K562 (cell line): ENCODE results near the gene IL1F10. TPM values are rescaled to one million over a fixed set of nuclear protein-coding genes. Genes with fewer than 3 reads are reported as not detected.

Experiments used
- ATAC-seq: fragments of 200-7000 bp; cut with Tn5 transposase; 3 replicates; pipeline ENCODE4 v1.9.1; 2020; ENCODE audit warnings: moderate library complexity
- BruUV-seq: library from RNA; stranded (reverse); fragments of 400-500 nt; replicated peaks from 2 replicates; lab custom pipeline; 2021; lab: Mats Ljungman, UMichigan
- CTCF ChIA-PET: fragments of 300-600 bp; formaldehyde crosslinking; extraction: SDS; loops from one replicate; lab custom pipeline; 2021; ENCODE audit warnings: low intra/inter-chr PET ratio; lab: Yijun Ruan, JAX
- POLR2A ChIA-PET: fragments of 300-600, 350-650 bp; sonication (Branson Sonifier 250); formaldehyde crosslinking; extraction: SDS; loops from one replicate; lab custom pipeline; 2021; ENCODE audit warnings: antibody characterized with exemption, inconsistent platforms; lab: Yijun Ruan, JAX
- DNase-seq, 4 experiments: peaks; one replicate each; pipeline versions ENCODE4 v3.0.0 to v3.0.0-alpha.2; 2011 to 2018; ENCODE audit warnings: low spot score in 3 of 4, mixed read lengths in 3 of 4; ENCODE audit errors: extremely low read depth in 1 of 4
- FAIRE-seq: peaks from 2 replicates; lab custom pipeline; 2011; peaks lifted over from hg19 to GRCh38; lab: Jason Lieb, UNC
- H2AFZ ChIP-seq: 2 replicates; pipeline ENCODE4 v1.6.0; 2011; ENCODE audit warnings: low read depth, low read length, control low read depth, inconsistent platforms
- H3K27ac ChIP-seq: fragments of 200-600 bp; 3 replicates; pipeline ENCODE4 v1.8.0; 2011; ENCODE audit warnings: low read depth, mild to moderate bottlenecking, control low read depth, inconsistent platforms, low read length, moderate library complexity, mixed read lengths; ENCODE audit errors: extremely low read depth
- H3K27me3 ChIP-seq, 2 experiments: fragments of 300-600 bp in 1 of 2; 2 replicates in 1 of 2; 3 replicates in 1 of 2; pipeline versions ENCODE4 v1.6.0 to v1.8.0; 2011; ENCODE audit warnings: inconsistent platforms in 2 of 2, low read length in 2 of 2, mild to moderate bottlenecking in 1 of 2, mixed read lengths in 1 of 2, moderate library complexity in 1 of 2; ENCODE audit not compliant: control insufficient read depth in 2 of 2, insufficient read depth in 2 of 2
- H3K36me3 ChIP-seq: fragments of 300-600 bp; 3 replicates; pipeline ENCODE4 v1.8.0; 2011; ENCODE audit warnings: mild to moderate bottlenecking, low read length, inconsistent platforms; ENCODE audit not compliant: control insufficient read depth, insufficient read depth
- H3K4me1 ChIP-seq, 2 experiments: fragments of 200-600 bp in 1 of 2; replicated peaks in 1 of 2; 2 replicates in 1 of 2; 3 replicates in 1 of 2; pipeline versions ENCODE4 v1.5.1 to v1.8.0; 2011; ENCODE audit warnings: inconsistent platforms in 2 of 2, low read length in 2 of 2, mild to moderate bottlenecking in 1 of 2, mixed read lengths in 1 of 2, moderate library complexity in 1 of 2; ENCODE audit not compliant: control insufficient read depth in 2 of 2, insufficient read depth in 2 of 2
- H3K4me2 ChIP-seq: 2 replicates; pipeline ENCODE4 v1.6.1; 2011; ENCODE audit warnings: low read length, control low read depth, inconsistent platforms, mixed read lengths; ENCODE audit not compliant: insufficient read depth
- H3K4me3 ChIP-seq: fragments of 200-600 bp; sonication (generic), shearing (Covaris generic); 2 replicates; pipeline ENCODE4 v1.5.1; 2016; ENCODE audit warnings: control low read depth, inconsistent platforms
- H3K79me2 ChIP-seq: fragments of 200-600 bp; 3 replicates; pipeline ENCODE4 v1.8.0; 2011; ENCODE audit warnings: low read length, inconsistent platforms; ENCODE audit not compliant: control insufficient read depth, insufficient read depth
- H3K9ac ChIP-seq, 2 experiments: 2 replicates each; pipeline versions ENCODE4 v1.6.0 to v1.6.1; 2011; ENCODE audit warnings: low read depth in 2 of 2, low read length in 2 of 2, control low read depth in 1 of 2, inconsistent platforms in 1 of 2, mild to moderate bottlenecking in 1 of 2, mixed read lengths in 1 of 2; ENCODE audit not compliant: insufficient read depth in 1 of 2
- H3K9me1 ChIP-seq: one replicate; pipeline ENCODE4 v1.6.0; 2011; ENCODE audit warnings: inconsistent platforms, mild to moderate bottlenecking, low read length, moderate library complexity; ENCODE audit not compliant: control insufficient read depth, insufficient read depth
- H3K9me3 ChIP-seq: replicated peaks from 2 replicates; pipeline ENCODE4 v1.5.1; 2011; ENCODE audit warnings: low read depth, low read length, inconsistent platforms; ENCODE audit not compliant: control insufficient read depth, insufficient read depth
- H4K20me1 ChIP-seq: replicated peaks from 2 replicates; pipeline ENCODE4 v1.6.1; 2011; ENCODE audit warnings: low read length, inconsistent platforms, mixed read lengths; ENCODE audit not compliant: control insufficient read depth, insufficient read depth
- IFI16 ChIP-seq: fragments of 250-450 bp; sonication (Bioruptor Pico); IDR thresholded peaks from 2 replicates; pipeline ENCODE4 v2.1.2; 2022; ENCODE audit warnings: mild to moderate bottlenecking, inconsistent platforms
- NR3C1 ChIP-seq: sonication (generic); formaldehyde crosslinking; IDR thresholded peaks from 2 replicates; pipeline ENCODE4 v1.8.1; 2022; ENCODE audit warnings: missing genetic modification reagents
- SNRNP70 ChIP-seq: fragments of 200-400 bp; formaldehyde crosslinking; optimal IDR thresholded peaks from 2 replicates; pipeline ENCODE3; 2017; ENCODE audit warnings: low read depth, low read length
- SRSF7 ChIP-seq: fragments of 200-400 bp; formaldehyde crosslinking; optimal IDR thresholded peaks from 2 replicates; pipeline ENCODE3; 2017; ENCODE audit warnings: mild to moderate bottlenecking, low read depth, low read length
- ZNF77 ChIP-seq: fragments of 250-450 bp; sonication (Bioruptor Pico); IDR thresholded peaks from 2 replicates; pipeline ENCODE4 v1.5.0; 2020
- WGBS: fragments of 100-300 bp; shearing (Covaris generic); methylation state at CpG from one replicate; pipeline ENCODE4 v1.1.6; 2016; ENCODE audit warnings: low coverage, mixed read lengths; ENCODE audit not compliant: insufficient coverage; ENCODE audit errors: missing lambda C conversion rate; 5-methylcytosine and 5-hydroxymethylcytosine counted together
- in situ Hi-C: fragments of 300-500 bp; cut with MboI; formaldehyde crosslinking; loops from 4 replicates; pipeline ENCODE4 v1.15.0; 2018; ENCODE audit warnings: inconsistent platforms, mixed read lengths
- intact Hi-C: fragments of 100-400 bp; cut with micrococcal nuclease; formaldehyde crosslinking; loops from 2 replicates; pipeline ENCODE4 v1.14.2; 2022
- polyA plus RNA-seq, 8 experiments: library from polyadenylated mRNA; depleted of rRNA in 4 of 8; stranded (reverse) in 5 of 8; unstranded in 3 of 8; fragments of >200 nt; fragmentation: Nextera tagmentation in 2 of 8; fragmentation: Illumina TruSeq in 1 of 8; extraction: Ambion mirVana in 2 of 8; extraction: Trizol in 1 of 8; gene quantifications; 2 replicates each; pipeline versions ENCODE4 v1.2.1 to v1.2.3, GENCODE V29; 2011 to 2014; ENCODE audit warnings: inconsistent platforms in 1 of 8, missing spikeins in 1 of 8
- total RNA-seq, 7 experiments: library from RNA; depleted of rRNA in 6 of 7; stranded (reverse); fragments of >200 nt in 6 of 7; fragmentation: Illumina TruSeq in 2 of 7; extraction: Trizol in 2 of 7; gene quantifications; 2 replicates each; pipeline versions ENCODE4 v1.2.1 to v1.2.3, GENCODE V29; 2011 to 2021; ENCODE audit warnings: low replicate concordance in 1 of 7
- TF ChIP-seq, protein P1 (sequence below): fragments of 450-650 bp; formaldehyde crosslinking; IDR thresholded peaks from 2 replicates; pipeline ENCODE4 v1.4.0; 2020; ENCODE audit warnings: mild to moderate bottlenecking, moderate library complexity

Gene IL1F10
- total and polyA plus RNA-seq, 9 of the 15 experiments (the other 6 are each of a cell fraction or from before 2014, with no cell fraction given), result not detected

DNA sequence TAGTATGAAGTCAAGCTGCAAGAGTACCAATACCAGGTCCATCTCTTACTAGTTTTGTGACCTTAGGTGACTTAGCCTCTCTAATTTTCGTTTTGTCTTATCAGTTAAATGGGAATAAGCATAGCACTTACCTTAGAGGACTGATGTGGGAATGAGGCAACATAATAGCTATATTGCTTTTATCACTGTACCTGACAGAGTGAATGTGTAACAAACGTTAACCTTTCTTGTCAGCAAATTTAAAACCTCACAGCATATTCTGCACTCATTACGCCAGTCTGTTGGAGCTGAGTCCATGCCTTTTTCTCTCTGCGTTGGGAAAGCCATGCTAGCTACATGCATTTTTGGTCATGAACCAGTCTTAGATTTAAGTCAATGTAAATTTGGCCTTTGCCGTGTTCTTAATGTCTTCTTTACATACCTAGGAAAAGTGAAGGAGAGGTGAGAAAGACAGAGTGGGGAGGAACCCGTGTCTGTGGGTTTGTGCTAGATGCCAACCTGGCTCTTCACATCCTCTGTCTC, 15.3 kb upstream of the IL1F10 start, which contains the start of gene IL36B:
Gene IL36B, minus strand, starts transcription at position 472 of the 522 bp plus-strand sequence.
- no peak for ATAC-seq
- peaks cover 0 to 8% of the 10 kb centered on the region in 2 experiments; a peak in 1 of 5 replicates for H3K4me1 ChIP-seq
- POLR2A ChIA-PET, result interaction anchor here (0.6 to 0.9 kb wide), 3 partner anchors 11 to 223 kb away, joined by 3 read pairs; no protein-coding TSS in a partner anchor
- 7% methylated on average over 6 of the region's 6 CpGs for WGBS
- TF ChIP-seq SNRNP70, result no peak
- TF ChIP-seq, protein P1, sequence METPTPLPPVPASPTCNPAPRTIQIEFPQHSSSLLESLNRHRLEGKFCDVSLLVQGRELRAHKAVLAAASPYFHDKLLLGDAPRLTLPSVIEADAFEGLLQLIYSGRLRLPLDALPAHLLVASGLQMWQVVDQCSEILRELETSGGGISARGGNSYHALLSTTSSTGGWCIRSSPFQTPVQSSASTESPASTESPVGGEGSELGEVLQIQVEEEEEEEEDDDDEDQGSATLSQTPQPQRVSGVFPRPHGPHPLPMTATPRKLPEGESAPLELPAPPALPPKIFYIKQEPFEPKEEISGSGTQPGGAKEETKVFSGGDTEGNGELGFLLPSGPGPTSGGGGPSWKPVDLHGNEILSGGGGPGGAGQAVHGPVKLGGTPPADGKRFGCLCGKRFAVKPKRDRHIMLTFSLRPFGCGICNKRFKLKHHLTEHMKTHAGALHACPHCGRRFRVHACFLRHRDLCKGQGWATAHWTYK (CRISPR knock-in tag), result no peak
- TF ChIP-seq ZNF77 (CRISPR knock-in tag), result no peak
- TF ChIP-seq SRSF7, result no peak
- no peak for TF ChIP-seq IFI16 (CRISPR knock-in tag)
- no peak for TF ChIP-seq NR3C1 (CRISPR knock-in tag)
- TF ChIP-seq, all 486 proteins: peak for 0
- Histone ChIP-seq H4K20me1 (no peaks in the 10 kb centered on the region), H3K27ac (no peak within 1 kb of the TSS), H3K27me3 (peaks cover 0 to 14% of the 10 kb centered on the region in 2 experiments; a peak in 2 of 5 replicates), H3K79me2 (no peaks in the 10 kb centered on the region), H2AFZ (no peak within 1 kb of the TSS), H3K9me1 (no peaks in the 10 kb centered on the region), H3K9me3 (no peaks in the 10 kb centered on the region), H3K36me3 (no peaks in the 10 kb centered on the region), H3K4me3 (no peak within 1 kb of the TSS), H3K4me2 (no peak within 1 kb of the TSS), H3K9ac (no peak within 1 kb of the TSS)
- in situ Hi-C loops (no loop called here), intact Hi-C loops (loop anchor here (5.0 kb wide), 1 partner anchor 95 kb away; no protein-coding TSS in a partner anchor)
- no peak for DNase-seq
- FAIRE-seq, result no peak
- no TSS peak for BruUV-seq
- CTCF ChIA-PET, result no interaction called here
